ENCODE results near the gene CAPN1. TPM values are rescaled to one million over a fixed set of nuclear protein-coding genes. Genes with fewer than 3 reads are reported as not detected.
A peak's percentile ranks its signal among the peaks of the same experiment; 100 is the strongest.

The CAPN1 gene
- total RNA-seq, 1 donor from 2014 or later: 217 TPM

GRCh38 chr11:65254724-65255123 lies 73.0 kb downstream of the CAPN1 start:
- no peaks in the 10 kb centered on the region for H3K9me3 ChIP-seq (ENCODE audit: insufficient read depth, low read depth, low read length)

GRCh38 chr11:65258988-65259387 lies 77.3 kb downstream of the CAPN1 start:
- FAIRE-seq (no peak), DNase-seq (ENCODE audit: low read depth) (no peak)
- Histone ChIP-seq H3K9me3 (ENCODE audit: insufficient read depth, low read depth, low read length) (no peaks in the 10 kb centered on the region), H3K4me1 (ENCODE audit: insufficient read depth, low read length) (peaks cover 12% of the 10 kb centered on the region), H3K27me3 (ENCODE audit: insufficient read depth, low read length) (no peaks in the 10 kb centered on the region), H3K36me3 (ENCODE audit: insufficient read depth, low read length) (no peaks in the 10 kb centered on the region), H3K4me3 (ENCODE audit: insufficient read depth, low read depth, low read length) (no peak overlapping the region), H3K9ac (ENCODE audit: low read length) (no peak overlapping the region), H4K20me1 (ENCODE audit: insufficient read depth, low read length) (no peaks in the 10 kb centered on the region), H3K79me2 (ENCODE audit: insufficient read depth, low read length) (peaks cover 20% of the 10 kb centered on the region), H3K4me2 (ENCODE audit: low read length) (no peak overlapping the region), H2AFZ (ENCODE audit: low read depth, low read length) (no peak overlapping the region), H3K27ac (ENCODE audit: low read depth, low read length) (no peak overlapping the region)
- Mint-ChIP-seq H3K4me1 (ENCODE audit: low read depth, unreplicated experiment) (peaks cover 7% of the 10 kb centered on the region), H3K36me3 (ENCODE audit: low read depth, unreplicated experiment) (no peaks in the 10 kb centered on the region), H3K9me3 (ENCODE audit: unreplicated experiment) (peaks cover 2% of the 10 kb centered on the region), H3K27ac (ENCODE audit: unreplicated experiment) (no peak overlapping the region), H3K4me3 (ENCODE audit: unreplicated experiment) (no peak overlapping the region), H3K27me3 (ENCODE audit: low read depth, unreplicated experiment) (peaks cover 2% of the 10 kb centered on the region)
- no peak for TF ChIP-seq CTCF (IDR thresholded peaks at IDR 0.05; ENCODE audit: insufficient read depth, low read depth, low read length)
- no peak for TF ChIP-seq EZH2 (IDR thresholded peaks at IDR 0.05; ENCODE audit: insufficient read depth, low read length)

More at GRCh38 chr11:65254724-65255123, 73.0 kb downstream of the CAPN1 start:
- TF ChIP-seq CTCF (IDR thresholded peaks at IDR 0.05; ENCODE audit: insufficient read depth, low read depth, low read length) (no peak), EZH2 (IDR thresholded peaks at IDR 0.05; ENCODE audit: insufficient read depth, low read length) (no peak)
- no peaks in the 10 kb centered on the region for H3K4me1 Mint-ChIP-seq (ENCODE audit: low read depth, unreplicated experiment)
- Histone ChIP-seq H3K4me1 (ENCODE audit: insufficient read depth, low read length) (no peaks in the 10 kb centered on the region), H4K20me1 (ENCODE audit: insufficient read depth, low read length) (no peaks in the 10 kb centered on the region), H3K27ac (ENCODE audit: low read depth, low read length) (no peak overlapping the region), H3K4me3 (ENCODE audit: insufficient read depth, low read depth, low read length) (no peak overlapping the region), H3K36me3 (ENCODE audit: insufficient read depth, low read length) (no peaks in the 10 kb centered on the region), H3K9ac (ENCODE audit: low read length) (no peak overlapping the region), H2AFZ (ENCODE audit: low read depth, low read length) (no peak overlapping the region), H3K4me2 (ENCODE audit: low read length) (no peak overlapping the region), H3K27me3 (ENCODE audit: insufficient read depth, low read length) (no peaks in the 10 kb centered on the region), H3K79me2 (ENCODE audit: insufficient read depth, low read length) (no peaks in the 10 kb centered on the region)
- DNase-seq (ENCODE audit: low read depth) (no peak), FAIRE-seq (no peak)
- H3K9me3 Mint-ChIP-seq (ENCODE audit: unreplicated experiment): no peaks in the 10 kb centered on the region
- no peak overlapping the region for H3K27ac Mint-ChIP-seq (ENCODE audit: unreplicated experiment)
- no peaks in the 10 kb centered on the region for H3K36me3 Mint-ChIP-seq (ENCODE audit: low read depth, unreplicated experiment)
- H3K27me3 Mint-ChIP-seq (ENCODE audit: low read depth, unreplicated experiment): peaks cover 2% of the 10 kb centered on the region
- no peak overlapping the region for H3K4me3 Mint-ChIP-seq (ENCODE audit: unreplicated experiment)

GRCh38 chr11:65260302-65260701 lies 78.6 kb downstream of the CAPN1 start:
- Histone ChIP-seq H3K4me2 (ENCODE audit: low read length) (no peak overlapping the region), H3K9ac (ENCODE audit: low read length) (no peak overlapping the region), H4K20me1 (ENCODE audit: insufficient read depth, low read length) (no peaks in the 10 kb centered on the region), H3K27ac (ENCODE audit: low read depth, low read length) (no peak overlapping the region), H2AFZ (ENCODE audit: low read depth, low read length) (no peak overlapping the region), H3K9me3 (ENCODE audit: insufficient read depth, low read depth, low read length) (no peaks in the 10 kb centered on the region), H3K79me2 (ENCODE audit: insufficient read depth, low read length) (peaks cover 28% of the 10 kb centered on the region), H3K27me3 (ENCODE audit: insufficient read depth, low read length) (no peaks in the 10 kb centered on the region), H3K36me3 (ENCODE audit: insufficient read depth, low read length) (no peaks in the 10 kb centered on the region), H3K4me3 (ENCODE audit: insufficient read depth, low read depth, low read length) (no peak overlapping the region), H3K4me1 (ENCODE audit: insufficient read depth, low read length) (peaks cover 12% of the 10 kb centered on the region)
- Mint-ChIP-seq H3K4me1 (ENCODE audit: low read depth, unreplicated experiment) (peaks cover 7% of the 10 kb centered on the region), H3K9me3 (ENCODE audit: unreplicated experiment) (peaks cover 2% of the 10 kb centered on the region), H3K4me3 (ENCODE audit: unreplicated experiment) (peak overlapping the region; percentile 94), H3K27ac (ENCODE audit: unreplicated experiment) (peak overlapping the region; percentile 18), H3K27me3 (ENCODE audit: low read depth, unreplicated experiment) (no peaks in the 10 kb centered on the region), H3K36me3 (ENCODE audit: low read depth, unreplicated experiment) (no peaks in the 10 kb centered on the region)
- FAIRE-seq (no peak), DNase-seq (ENCODE audit: low read depth) (no peak)
- TF ChIP-seq CTCF (IDR thresholded peaks at IDR 0.05; ENCODE audit: insufficient read depth, low read depth, low read length) (no peak), EZH2 (IDR thresholded peaks at IDR 0.05; ENCODE audit: insufficient read depth, low read length) (no peak)
